ENCODE results near the gene SSNA1.

The SSNA1 gene

DNA sequence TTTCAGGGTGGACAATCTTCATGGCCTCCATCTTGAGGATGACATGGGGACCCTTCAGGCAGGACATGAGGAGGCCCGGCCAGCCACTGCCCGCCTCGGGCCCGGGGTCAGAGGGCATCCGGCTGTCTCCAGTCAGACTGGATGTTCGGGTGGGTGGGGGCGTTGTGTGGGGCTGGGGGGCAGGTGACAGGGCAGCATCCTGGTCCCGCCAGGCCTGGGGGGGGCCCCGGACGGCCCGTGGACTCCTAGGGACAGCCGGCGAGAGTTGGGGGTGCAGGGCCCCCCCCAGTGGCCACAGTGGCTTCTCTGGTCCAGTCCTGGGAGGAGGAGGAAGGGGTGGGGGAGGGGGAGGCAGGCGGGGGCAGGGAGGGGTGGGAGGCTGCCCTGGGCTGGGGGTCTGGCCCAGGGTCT is 32.6 kb downstream of the SSNA1 start:
- H3K4me3 ChIP-seq, result no peak overlapping the region
- H3K36me3 ChIP-seq (ENCODE audit: insufficient read depth, low read length), result no peaks in the 10 kb centered on the region
- TF ChIP-seq EZH2 (IDR thresholded peaks at IDR 0.05) (no peak), FOXP2 (optimal IDR thresholded peaks at IDR 0.05; ENCODE audit: control extremely low read depth, extremely low read length, insufficient read depth) (no peak), POLR2AphosphoS5 (IDR thresholded peaks at IDR 0.05; ENCODE audit: borderline replicate concordance, low read depth, low read length) (no peak)
- no peak for DNase-seq (ENCODE audit: low read depth, low spot score)
- H3K27ac ChIP-seq, result no peak overlapping the region
- H3K9me3 ChIP-seq (ENCODE audit: low read depth, low read length), result no peaks in the 10 kb centered on the region
- H3K9ac ChIP-seq (ENCODE audit: insufficient read length), result no peak overlapping the region

DNA sequence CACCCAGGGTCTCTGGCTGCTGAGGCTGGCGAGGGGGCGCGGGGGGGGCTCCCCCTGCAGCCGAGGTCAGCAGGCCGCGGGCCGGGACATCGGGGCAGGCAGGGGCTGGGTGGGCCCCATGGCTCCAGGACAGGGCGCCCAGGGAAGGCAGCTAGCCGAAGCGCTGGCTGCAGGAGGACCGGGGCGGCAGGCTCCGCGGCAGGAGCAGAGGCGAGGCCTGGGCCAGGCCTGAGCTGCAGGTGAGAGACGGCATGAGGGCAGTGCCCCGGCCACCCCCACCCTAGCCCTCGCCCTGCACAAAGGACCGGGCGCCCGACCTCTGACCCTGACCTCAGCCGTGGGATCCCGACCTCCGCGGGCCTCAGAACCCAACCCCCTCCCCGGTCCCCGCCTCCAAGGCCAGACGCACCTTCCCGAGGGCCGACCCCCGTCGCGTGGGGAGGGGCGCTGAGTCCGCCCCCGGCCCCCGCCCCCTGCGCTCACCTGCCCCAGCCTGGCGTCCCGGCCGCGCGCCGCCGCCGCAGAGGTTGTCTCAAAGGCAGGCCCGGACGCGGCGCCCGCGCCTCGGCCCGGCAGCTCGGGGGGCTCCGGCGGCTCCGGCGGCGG is 33.1 kb downstream of the SSNA1 start:
- Histone ChIP-seq H3K36me3 (ENCODE audit: insufficient read depth, low read length) (no peaks in the 10 kb centered on the region), H3K9me3 (ENCODE audit: low read depth, low read length) (no peaks in the 10 kb centered on the region), H3K4me3 (peak overlapping the region; percentile 74), H3K9ac (ENCODE audit: insufficient read length) (peak overlapping the region; percentile 41), H3K27ac (no peak overlapping the region)
- no peak for TF ChIP-seq POLR2AphosphoS5 (IDR thresholded peaks at IDR 0.05; ENCODE audit: borderline replicate concordance, low read depth, low read length)
- TF ChIP-seq EZH2 (IDR thresholded peaks at IDR 0.05), result no peak
- no peak for TF ChIP-seq FOXP2 (optimal IDR thresholded peaks at IDR 0.05; ENCODE audit: control extremely low read depth, extremely low read length, insufficient read depth)
- no peak for DNase-seq (ENCODE audit: low read depth, low spot score)

DNA sequence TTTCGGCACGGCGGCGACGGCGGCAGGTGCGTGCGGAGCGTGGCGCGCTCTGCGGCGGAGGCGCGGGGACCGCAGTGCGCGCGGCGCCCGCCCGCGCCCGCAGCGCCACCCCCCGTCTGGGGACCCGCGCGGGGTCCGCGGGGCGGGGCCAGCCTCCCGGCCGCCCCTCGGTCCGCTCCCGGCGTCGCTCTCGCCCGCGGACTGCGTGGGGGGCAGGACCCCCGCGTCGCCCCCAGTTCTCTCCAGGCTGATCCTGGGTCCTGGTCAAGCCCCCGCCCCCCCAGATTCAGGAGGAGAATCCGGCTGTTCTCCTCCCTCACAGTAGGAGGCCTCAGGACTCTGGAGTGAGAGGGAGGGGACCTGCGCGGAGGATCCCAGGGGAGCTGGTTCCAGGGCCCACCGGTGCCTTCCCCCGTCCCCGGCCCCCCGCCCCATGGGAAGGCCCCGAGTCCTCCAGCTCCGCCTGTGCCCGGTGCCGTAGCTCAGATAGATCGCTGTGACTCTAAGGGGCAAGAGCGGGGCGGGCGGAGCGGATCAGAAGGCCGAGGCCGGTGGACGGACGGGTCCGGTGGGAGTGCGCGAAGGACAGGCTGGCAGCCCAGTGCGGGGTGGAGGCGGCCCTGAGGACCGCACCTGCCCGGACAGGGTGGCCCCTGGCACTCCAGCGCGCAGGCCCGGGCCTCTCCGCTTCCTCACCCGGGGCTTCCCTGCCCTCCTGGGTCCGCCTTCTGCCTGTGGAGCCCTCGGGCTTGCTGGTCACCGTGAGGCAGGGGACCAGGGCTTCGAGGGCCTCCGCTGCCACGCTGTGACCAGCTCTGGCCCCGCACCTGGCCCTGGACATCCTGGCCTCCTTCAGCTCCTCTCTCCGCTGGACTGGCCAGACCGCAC is 34.0 kb downstream of the SSNA1 start, which contains the start of gene RNF208:
Gene RNF208, minus strand, starts transcription at position 51 of the 888 bp plus-strand sequence. CDS start 1,028 bp downstream, outside the sequence.
- peak within 1 kb of the TSS; percentile 45 for H3K9ac ChIP-seq (ENCODE audit: insufficient read length)
- DNase-seq (ENCODE audit: low read depth, low spot score), result no peak
- H3K36me3 ChIP-seq (ENCODE audit: insufficient read depth, low read length), result no peaks in the 10 kb centered on the region
- H3K27ac ChIP-seq, result no peak within 1 kb of the TSS
- H3K4me3 ChIP-seq, result peak within 1 kb of the TSS; percentile 97
- H3K9me3 ChIP-seq (ENCODE audit: low read depth, low read length), result no peaks in the 10 kb centered on the region
- TF ChIP-seq EZH2 (IDR thresholded peaks at IDR 0.05), result no peak
- TF ChIP-seq POLR2AphosphoS5 (IDR thresholded peaks at IDR 0.05; ENCODE audit: borderline replicate concordance, low read depth, low read length), result no peak
- no peak for TF ChIP-seq FOXP2 (optimal IDR thresholded peaks at IDR 0.05; ENCODE audit: control extremely low read depth, extremely low read length, insufficient read depth)

DNA sequence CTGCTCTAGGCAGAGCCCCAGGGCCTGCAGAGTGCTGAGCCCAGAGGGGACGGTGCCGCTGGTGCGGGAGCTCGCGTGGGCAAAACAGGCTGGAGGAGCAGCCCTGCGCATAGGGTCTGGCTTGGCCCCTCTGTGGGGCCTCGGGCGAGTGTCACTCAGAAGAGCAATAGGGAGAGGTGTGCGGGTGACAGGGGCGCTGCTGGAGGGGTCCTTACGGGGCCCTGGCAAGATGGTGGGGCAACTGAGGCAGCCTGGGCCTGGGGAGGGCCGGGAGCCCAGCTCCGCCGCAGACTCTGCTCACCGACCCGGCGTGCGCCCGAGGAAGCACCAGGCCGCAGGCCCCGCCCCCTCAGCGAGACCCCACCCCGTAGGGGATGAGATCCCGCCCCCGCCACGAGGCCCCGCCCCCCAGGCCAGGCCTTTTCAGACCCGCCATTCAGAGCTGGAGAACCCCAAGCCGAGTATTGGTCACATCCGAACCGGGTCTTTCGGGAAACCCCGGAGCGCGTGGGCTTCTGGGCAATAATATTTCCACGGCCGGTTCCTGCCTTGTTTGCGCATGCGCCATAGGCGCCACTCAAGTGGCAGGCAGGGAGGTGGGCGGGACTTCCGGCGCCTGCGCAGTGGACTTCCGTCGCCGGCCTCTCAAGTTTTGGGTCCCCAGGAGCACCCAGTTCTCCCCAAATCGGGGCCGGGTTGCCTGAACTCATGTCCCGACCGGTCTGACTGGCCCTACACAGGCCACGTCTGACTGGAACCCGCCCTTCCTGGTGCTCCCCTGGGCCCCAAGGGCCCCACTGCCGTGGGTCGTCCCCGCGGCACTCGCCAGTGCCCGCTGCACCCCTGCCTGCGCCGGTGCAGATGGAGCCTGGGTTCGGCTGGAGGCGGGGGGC is 34.8 kb downstream of the SSNA1 start:
- Histone ChIP-seq H3K36me3 (ENCODE audit: insufficient read depth, low read length) (no peaks in the 10 kb centered on the region), H3K9me3 (ENCODE audit: low read depth, low read length) (no peaks in the 10 kb centered on the region), H3K9ac (ENCODE audit: insufficient read length) (peak overlapping the region; percentile 99), H3K4me3 (peak overlapping the region; percentile 97), H3K27ac (peak overlapping the region; percentile 81)
- TF ChIP-seq POLR2AphosphoS5 (IDR thresholded peaks at IDR 0.05; ENCODE audit: borderline replicate concordance, low read depth, low read length) (peak; percentile 86), EZH2 (IDR thresholded peaks at IDR 0.05) (no peak)
- peak; percentile 90 for DNase-seq (ENCODE audit: low read depth, low spot score)

DNA sequence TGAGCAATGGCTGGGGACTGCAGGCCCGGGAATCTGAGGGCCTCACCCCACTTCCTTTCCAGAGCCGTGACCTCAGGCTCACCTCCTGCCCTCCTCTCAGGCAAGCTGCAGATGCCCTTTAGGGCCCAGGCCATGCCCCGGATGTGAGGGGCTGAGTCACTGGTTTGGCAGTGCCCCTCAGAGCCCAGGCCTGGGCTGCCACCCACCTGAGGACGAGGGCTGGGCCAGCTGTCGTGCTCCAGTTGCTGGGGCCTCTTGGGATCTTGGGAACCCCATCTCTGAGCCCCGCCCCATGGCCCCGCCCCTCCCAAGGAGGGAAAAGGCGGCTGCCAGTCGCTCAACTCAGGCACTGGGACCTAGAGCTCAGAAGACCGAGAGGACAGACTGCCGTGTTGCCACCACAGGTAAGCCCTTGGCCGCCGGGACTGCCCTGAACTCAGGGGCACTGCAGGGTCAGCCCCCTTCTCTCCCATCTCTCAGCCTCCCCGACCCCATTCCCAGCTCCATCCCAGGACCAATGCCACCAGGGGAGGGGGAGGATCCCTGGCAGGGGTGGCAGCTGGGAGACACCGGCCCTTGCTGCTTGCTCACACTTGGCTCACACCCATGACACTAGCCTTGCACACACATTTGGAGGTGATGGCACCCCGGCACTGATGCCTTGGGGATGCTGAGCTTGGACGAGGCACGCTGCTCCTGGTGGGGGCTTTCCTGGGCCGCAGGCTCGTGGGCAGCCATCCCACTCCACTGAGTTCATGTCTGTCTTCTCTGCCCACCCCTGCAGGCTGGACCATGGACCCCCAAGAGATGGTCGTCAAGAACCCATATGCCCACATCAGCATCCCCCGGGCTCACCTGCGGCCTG is 36.6 kb downstream of the SSNA1 start, which contains the start of gene CYSRT1:
Gene CYSRT1, plus strand, starts transcription at position 345 of the 865 bp plus-strand sequence. Its CDS starts 448 bp downstream, at position 793.
- Histone ChIP-seq H3K9me3 (ENCODE audit: low read depth, low read length) (no peaks in the 10 kb centered on the region), H3K36me3 (ENCODE audit: insufficient read depth, low read length) (no peaks in the 10 kb centered on the region), H3K4me3 (peak within 1 kb of the TSS; percentile 97), H3K27ac (peak within 1 kb of the TSS; percentile 81), H3K9ac (ENCODE audit: insufficient read length) (peak within 1 kb of the TSS; percentile 99)
- TF ChIP-seq EZH2 (IDR thresholded peaks at IDR 0.05) (no peak), POLR2AphosphoS5 (IDR thresholded peaks at IDR 0.05; ENCODE audit: borderline replicate concordance, low read depth, low read length) (no peak), FOXP2 (optimal IDR thresholded peaks at IDR 0.05; ENCODE audit: control extremely low read depth, extremely low read length, insufficient read depth) (no peak)
- DNase-seq (ENCODE audit: low read depth, low spot score), result no peak

DNA sequence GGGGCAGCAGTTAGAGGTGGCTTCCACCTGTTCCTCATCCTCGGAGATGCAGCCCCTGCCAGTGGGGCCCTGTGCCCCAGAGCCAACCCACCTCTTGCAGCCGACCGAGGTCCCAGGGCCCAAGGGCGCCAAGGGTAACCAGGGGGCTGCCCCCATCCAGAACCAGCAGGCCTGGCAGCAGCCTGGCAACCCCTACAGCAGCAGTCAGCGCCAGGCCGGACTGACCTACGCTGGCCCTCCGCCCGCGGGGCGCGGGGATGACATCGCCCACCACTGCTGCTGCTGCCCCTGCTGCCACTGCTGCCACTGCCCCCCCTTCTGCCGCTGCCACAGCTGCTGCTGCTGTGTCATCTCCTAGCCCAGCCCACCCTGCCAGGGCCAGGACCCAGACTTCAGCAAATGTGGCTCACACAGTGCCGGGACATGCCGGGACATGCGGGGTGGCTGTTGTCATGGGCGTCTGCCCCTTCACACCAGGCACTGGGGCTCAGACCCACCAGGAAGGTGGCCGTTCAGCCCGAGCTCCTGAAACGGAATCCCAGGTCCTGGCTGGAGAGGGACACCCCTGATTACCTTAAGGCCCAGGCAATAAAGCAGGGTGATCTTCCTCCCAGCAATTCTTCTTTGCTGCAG is 37.3 kb downstream of the SSNA1 start:
- no peak overlapping the region for H3K9ac ChIP-seq (ENCODE audit: insufficient read length)
- no peak for DNase-seq (ENCODE audit: low read depth, low spot score)
- no peak overlapping the region for H3K4me3 ChIP-seq
- H3K27ac ChIP-seq, result no peak overlapping the region
- no peaks in the 10 kb centered on the region for H3K36me3 ChIP-seq (ENCODE audit: insufficient read depth, low read length)
- H3K9me3 ChIP-seq (ENCODE audit: low read depth, low read length), result no peaks in the 10 kb centered on the region
- TF ChIP-seq FOXP2 (optimal IDR thresholded peaks at IDR 0.05; ENCODE audit: control extremely low read depth, extremely low read length, insufficient read depth) (no peak), POLR2AphosphoS5 (IDR thresholded peaks at IDR 0.05; ENCODE audit: borderline replicate concordance, low read depth, low read length) (no peak), EZH2 (IDR thresholded peaks at IDR 0.05) (no peak)
